IPS-20b (cell line): ENCODE measurements around the gene TMEM164.

Source experiments
- H3K27ac ChIP-seq: one replicate; pipeline ENCODE4 v1.5.1; 2013; ENCODE audit warnings: low read length
- H3K27me3 ChIP-seq: 2 replicates; pipeline ENCODE4 v1.6.1; 2013; ENCODE audit warnings: mild to moderate bottlenecking, low read length, inconsistent platforms; ENCODE audit not compliant: insufficient read depth
- H3K36me3 ChIP-seq: 2 replicates; pipeline ENCODE4 v1.6.1; 2013; ENCODE audit warnings: low read depth, mild to moderate bottlenecking, inconsistent platforms, low read length, moderate library complexity; ENCODE audit not compliant: insufficient read depth
- H3K4me1 ChIP-seq: 2 replicates; pipeline ENCODE4 v1.6.1; 2013; ENCODE audit warnings: mild to moderate bottlenecking, control low read depth, inconsistent platforms, low read length, moderate library complexity; ENCODE audit not compliant: insufficient read depth
- H3K4me3 ChIP-seq: 2 replicates; pipeline ENCODE4 v1.5.1; 2013; ENCODE audit warnings: mild to moderate bottlenecking, low read length, inconsistent platforms
- H3K9ac ChIP-seq: 2 replicates; pipeline ENCODE4 v1.6.1; 2013; ENCODE audit warnings: low read depth, mild to moderate bottlenecking, inconsistent platforms, low read length, moderate library complexity
- H3K9me3 ChIP-seq: 2 replicates; pipeline ENCODE4 v1.6.1; 2013; ENCODE audit warnings: mild to moderate bottlenecking, low read depth, low read length, inconsistent platforms; ENCODE audit not compliant: insufficient read depth

The TMEM164 gene

GRCh38 chrX:110060846-110061537 lies 58.1 kb downstream of the TMEM164 start:
- H3K27ac ChIP-seq, result no peak overlapping the region
- no peaks in the 10 kb centered on the region for H3K9me3 ChIP-seq
- no peaks in the 10 kb centered on the region for H3K36me3 ChIP-seq
- no peak overlapping the region for H3K4me3 ChIP-seq
- H3K4me1 ChIP-seq, result no peaks in the 10 kb centered on the region
- H3K9ac ChIP-seq, result no peak overlapping the region
- no peaks in the 10 kb centered on the region for H3K27me3 ChIP-seq

GRCh38 chrX:110062919-110063318 lies 60.0 kb downstream of the TMEM164 start:
- no peak overlapping the region for H3K9ac ChIP-seq
- no peak overlapping the region for H3K27ac ChIP-seq
- no peaks in the 10 kb centered on the region for H3K27me3 ChIP-seq
- H3K4me3 ChIP-seq, result no peak overlapping the region
- H3K4me1 ChIP-seq, result no peaks in the 10 kb centered on the region
- H3K36me3 ChIP-seq, result no peaks in the 10 kb centered on the region
- no peaks in the 10 kb centered on the region for H3K9me3 ChIP-seq

- Histone ChIP-seq H3K27ac (no peak overlapping the region), H3K36me3 (no peaks in the 10 kb centered on the region), H3K4me1 (no peaks in the 10 kb centered on the region), H3K4me3 (no peak overlapping the region), H3K9ac (no peak overlapping the region), H3K9me3 (no peaks in the 10 kb centered on the region), H3K27me3 (no peaks in the 10 kb centered on the region)
Measured at GRCh38 chrX:110066488-110067225, 63.7 kb downstream of the TMEM164 start.

GRCh38 chrX:110070970-110071369 lies 68.1 kb downstream of the TMEM164 start:
- Histone ChIP-seq H3K27me3 (no peaks in the 10 kb centered on the region), H3K4me1 (no peaks in the 10 kb centered on the region), H3K36me3 (no peaks in the 10 kb centered on the region), H3K9me3 (no peaks in the 10 kb centered on the region), H3K27ac (no peak overlapping the region), H3K4me3 (no peak overlapping the region), H3K9ac (no peak overlapping the region)

GRCh38 chrX:110081320-110081719 lies 78.4 kb downstream of the TMEM164 start:
- H3K27ac ChIP-seq, result no peak overlapping the region
- H3K9me3 ChIP-seq, result no peaks in the 10 kb centered on the region
- no peak overlapping the region for H3K4me3 ChIP-seq
- H3K27me3 ChIP-seq, result no peaks in the 10 kb centered on the region
- H3K4me1 ChIP-seq, result no peaks in the 10 kb centered on the region
- no peak overlapping the region for H3K9ac ChIP-seq
- no peaks in the 10 kb centered on the region for H3K36me3 ChIP-seq

- no peak overlapping the region for H3K4me3 ChIP-seq
- H3K4me1 ChIP-seq, result no peaks in the 10 kb centered on the region
- no peak overlapping the region for H3K27ac ChIP-seq
- H3K9me3 ChIP-seq, result no peaks in the 10 kb centered on the region
- H3K36me3 ChIP-seq, result no peaks in the 10 kb centered on the region
- no peaks in the 10 kb centered on the region for H3K27me3 ChIP-seq
- H3K9ac ChIP-seq, result no peak overlapping the region
Measured at GRCh38 chrX:110081740-110082139, 78.8 kb downstream of the TMEM164 start.

GRCh38 chrX:110082161-110082560 lies 79.2 kb downstream of the TMEM164 start:
- no peak overlapping the region for H3K27ac ChIP-seq
- no peaks in the 10 kb centered on the region for H3K4me1 ChIP-seq
- no peak overlapping the region for H3K4me3 ChIP-seq
- no peak overlapping the region for H3K9ac ChIP-seq
- H3K9me3 ChIP-seq, result no peaks in the 10 kb centered on the region
- H3K36me3 ChIP-seq, result no peaks in the 10 kb centered on the region
- H3K27me3 ChIP-seq, result no peaks in the 10 kb centered on the region

- no peak overlapping the region for H3K4me3 ChIP-seq
- no peak overlapping the region for H3K27ac ChIP-seq
- no peaks in the 10 kb centered on the region for H3K9me3 ChIP-seq
- H3K4me1 ChIP-seq, result no peaks in the 10 kb centered on the region
- no peaks in the 10 kb centered on the region for H3K27me3 ChIP-seq
- H3K9ac ChIP-seq, result no peak overlapping the region
- H3K36me3 ChIP-seq, result no peaks in the 10 kb centered on the region
Measured at GRCh38 chrX:110086162-110086915, 83.4 kb downstream of the TMEM164 start.

- no peak overlapping the region for H3K9ac ChIP-seq
- no peak overlapping the region for H3K4me3 ChIP-seq
- no peaks in the 10 kb centered on the region for H3K9me3 ChIP-seq
- no peaks in the 10 kb centered on the region for H3K36me3 ChIP-seq
- no peaks in the 10 kb centered on the region for H3K27me3 ChIP-seq
- no peak overlapping the region for H3K27ac ChIP-seq
- no peaks in the 10 kb centered on the region for H3K4me1 ChIP-seq
Measured at GRCh38 chrX:110086916-110087484, 84.1 kb downstream of the TMEM164 start.

GRCh38 chrX:110087485-110088356 lies 84.8 kb downstream of the TMEM164 start:
- Histone ChIP-seq H3K9ac (no peak overlapping the region), H3K27ac (no peak overlapping the region)

More at GRCh38 chrX:110087485-110088356, 84.8 kb downstream of the TMEM164 start:
- H3K4me1 ChIP-seq, result no peaks in the 10 kb centered on the region
- H3K9me3 ChIP-seq, result no peaks in the 10 kb centered on the region
- no peak overlapping the region for H3K4me3 ChIP-seq
- H3K27me3 ChIP-seq, result no peaks in the 10 kb centered on the region
- no peaks in the 10 kb centered on the region for H3K36me3 ChIP-seq
